WTC11 (cell line): ENCODE data around the gene CD226. TPM values are rescaled to one million over a fixed set of nuclear protein-coding genes. Genes with fewer than 3 reads are reported as not detected.

Experiments
- ATAC-seq: fragments of 200-7000 bp; cut with Tn5 transposase; 2 replicates; pipeline ENCODE4 v1.10.0; 2021; ENCODE audit warnings: mild to moderate bottlenecking, moderate library complexity
- CTCF ChIA-PET: fragments of 300-600 bp; sonication (Branson Sonifier 250); formaldehyde crosslinking; loops from one replicate; lab custom pipeline; 2021; ENCODE audit warnings: antibody characterized with exemption; lab: Charles Lee
- POLR2A ChIA-PET: fragments of 350-600 bp; sonication (Branson Sonifier 250); formaldehyde crosslinking; loops from one replicate; lab custom pipeline; 2021; ENCODE audit warnings: antibody characterized with exemption; lab: Charles Lee
- DNase-seq: peaks from one replicate; pipeline ENCODE4 v3.0.0; 2021; ENCODE audit warnings: low spot score
- H3K27ac Mint-ChIP-seq: 2 replicates; pipeline ENCODE4 v1.8.0; 2021; ENCODE audit warnings: mixed read lengths
- H3K27me3 Mint-ChIP-seq: 2 replicates; pipeline ENCODE4 v1.8.0; 2021; ENCODE audit warnings: low read depth, mild to moderate bottlenecking, moderate library complexity, mixed read lengths
- H3K36me3 Mint-ChIP-seq: 2 replicates; pipeline ENCODE4 v1.8.0; 2021; ENCODE audit warnings: mixed read lengths
- H3K4me1 Mint-ChIP-seq: 2 replicates; pipeline ENCODE4 v1.8.0; 2022; ENCODE audit warnings: mixed read lengths
- H3K4me3 Mint-ChIP-seq: 2 replicates; pipeline ENCODE4 v1.8.0; 2021; ENCODE audit warnings: mild to moderate bottlenecking, moderate library complexity, mixed read lengths
- H3K9me3 Mint-ChIP-seq: 2 replicates; pipeline ENCODE4 v1.8.0; 2021; ENCODE audit warnings: mixed read lengths
- ARID4B ChIP-seq: sonication (generic); formaldehyde crosslinking; IDR thresholded peaks from 2 replicates; pipeline ENCODE4 v1.8.0; 2023; ENCODE audit warnings: missing genetic modification reagents, mild to moderate bottlenecking, borderline replicate concordance
- ATF3 ChIP-seq: sonication (generic); formaldehyde crosslinking; conservative IDR thresholded peaks from 2 replicates; pipeline ENCODE4 v1.8.1; 2022; ENCODE audit warnings: mild to moderate bottlenecking, missing genetic modification reagents
- E2F1 ChIP-seq: sonication (generic); formaldehyde crosslinking; IDR thresholded peaks from 2 replicates; pipeline ENCODE4 v1.8.0; 2022; ENCODE audit warnings: mild to moderate bottlenecking, missing genetic modification reagents
- ESRRA ChIP-seq: sonication (generic); formaldehyde crosslinking; IDR thresholded peaks from 2 replicates; pipeline ENCODE4 v1.8.1; 2022; ENCODE audit warnings: mild to moderate bottlenecking, missing genetic modification reagents, borderline replicate concordance
- FOXP1 ChIP-seq: sonication (generic); formaldehyde crosslinking; IDR thresholded peaks from 2 replicates; pipeline ENCODE4 v1.8.0; 2022; ENCODE audit warnings: missing genetic modification reagents, mild to moderate bottlenecking, moderate library complexity, borderline replicate concordance
- FOXP4 ChIP-seq: sonication (generic); formaldehyde crosslinking; IDR thresholded peaks from 2 replicates; pipeline ENCODE4 v1.8.0; 2022; ENCODE audit warnings: mild to moderate bottlenecking, missing genetic modification reagents
- GTF2I ChIP-seq: fragments of 250-450 bp; sonication (Bioruptor Pico); conservative IDR thresholded peaks from 2 replicates; pipeline ENCODE4 v1.4.0; 2021; ENCODE audit warnings: mild to moderate bottlenecking
- HMGXB4 ChIP-seq: sonication (generic); formaldehyde crosslinking; IDR thresholded peaks from 2 replicates; pipeline ENCODE4 v1.8.1; 2023; ENCODE audit warnings: mild to moderate bottlenecking, moderate library complexity, missing genetic modification reagents
- KAT7 ChIP-seq: sonication (generic); formaldehyde crosslinking; IDR thresholded peaks from 2 replicates; pipeline ENCODE4 v1.8.1; 2023; ENCODE audit warnings: missing genetic modification reagents, mild to moderate bottlenecking, borderline replicate concordance
- NR3C1 ChIP-seq: sonication (generic); formaldehyde crosslinking; conservative IDR thresholded peaks from 2 replicates; pipeline ENCODE4 v1.8.1; 2023; ENCODE audit warnings: low read depth, mild to moderate bottlenecking, missing genetic modification reagents
- SP1 ChIP-seq: sonication (generic); formaldehyde crosslinking; conservative IDR thresholded peaks from 2 replicates; pipeline ENCODE4 v1.8.1; 2022; ENCODE audit warnings: missing genetic modification reagents
- STAT6 ChIP-seq: sonication (generic); formaldehyde crosslinking; conservative IDR thresholded peaks from 2 replicates; pipeline ENCODE4 v1.8.1; 2023; ENCODE audit warnings: mild to moderate bottlenecking, low read depth, missing genetic modification reagents, moderate library complexity
- TP53 ChIP-seq: sonication (generic); formaldehyde crosslinking; IDR thresholded peaks from 2 replicates; pipeline ENCODE4 v1.8.1; 2023; ENCODE audit warnings: mild to moderate bottlenecking, missing genetic modification reagents
- USF1 ChIP-seq: sonication (generic); formaldehyde crosslinking; IDR thresholded peaks from 2 replicates; pipeline ENCODE4 v1.8.0; 2022; ENCODE audit warnings: mild to moderate bottlenecking, missing genetic modification reagents
- ZBTB43 ChIP-seq: sonication (generic); formaldehyde crosslinking; IDR thresholded peaks from 2 replicates; pipeline ENCODE4 v1.8.1; 2023; ENCODE audit warnings: mild to moderate bottlenecking, missing genetic modification reagents
- ZNF138 ChIP-seq: sonication (generic); formaldehyde crosslinking; conservative IDR thresholded peaks from 2 replicates; pipeline ENCODE4 v1.8.1; 2022; ENCODE audit warnings: mild to moderate bottlenecking, moderate library complexity, missing genetic modification reagents
- ZNF423 ChIP-seq: fragments of 250-450 bp; sonication (Bioruptor Pico); IDR thresholded peaks from 2 replicates; pipeline ENCODE4 v2.1.2; 2022; ENCODE audit warnings: mild to moderate bottlenecking, moderate library complexity
- ZSCAN18 ChIP-seq: fragments of 250-450 bp; sonication (Bioruptor Pico); IDR thresholded peaks from 2 replicates; pipeline ENCODE4 v2.1.2; 2022; ENCODE audit warnings: mild to moderate bottlenecking, moderate library complexity
- total RNA-seq: library from RNA; stranded (reverse); gene quantifications from 3 replicates; pipeline ENCODE4 v1.2.3, GENCODE V29; 2021

CD226 gene
- total RNA-seq, 1 experiment from 2014 or later, result 0.24 TPM

GRCh38 chr18:69841117-69841516 lies 106.6 kb downstream of the CD226 start (continued):
- TF ChIP-seq ZBTB43 (CRISPR knock-in tag) (no peak), TP53 (CRISPR knock-in tag) (no peak), ESRRA (no peak), HMGXB4 (CRISPR knock-in tag) (no peak), SP1 (CRISPR knock-in tag) (no peak), USF1 (no peak), ZNF138 (CRISPR knock-in tag) (no peak), FOXP1 (CRISPR knock-in tag) (no peak)
- TF ChIP-seq, all 79 proteins: peak for 0

GRCh38 chr18:69840445-69840844 lies 107.2 kb downstream of the CD226 start:
- POLR2A ChIA-PET, result no interaction called here
- no peak for ATAC-seq
- H3K4me1 Mint-ChIP-seq, result peaks cover 11% of the 10 kb centered on the region
- TF ChIP-seq FOXP4 (CRISPR knock-in tag), result no peak
- no peak for TF ChIP-seq KAT7 (CRISPR knock-in tag)
- TF ChIP-seq ZSCAN18 (CRISPR knock-in tag), result no peak
- no peak for TF ChIP-seq ZBTB43 (CRISPR knock-in tag)
- no peak for TF ChIP-seq SP1 (CRISPR knock-in tag)
- TF ChIP-seq E2F1, result no peak
- TF ChIP-seq STAT6, result no peak
- TF ChIP-seq ZNF423, result no peak
- no peak for TF ChIP-seq ARID4B (CRISPR knock-in tag)
- no peak for TF ChIP-seq TP53 (CRISPR knock-in tag)
- TF ChIP-seq GTF2I (CRISPR knock-in tag), result no peak
- no peak for TF ChIP-seq ATF3 (CRISPR knock-in tag)
- no peak for TF ChIP-seq NR3C1

More at GRCh38 chr18:69840445-69840844, 107.2 kb downstream of the CD226 start:
- CTCF ChIA-PET, result interaction anchor here (1.5 kb wide), 1 partner anchor 14 kb away, joined by 6 read pairs; no protein-coding TSS in a partner anchor
- Mint-ChIP-seq H3K27ac (no peak overlapping the region), H3K4me3 (no peak overlapping the region), H3K36me3 (no peaks in the 10 kb centered on the region), H3K27me3 (no peaks in the 10 kb centered on the region), H3K9me3 (0 out of 2 replicates have a peak, but pooled peaks cover 3% of the 10 kb centered on the region)
- DNase-seq, result no peak
